H9 (cell line): ENCODE data around the gene B9D1. TPM values are rescaled to one million over a fixed set of nuclear protein-coding genes. Genes with fewer than 3 reads are reported as not detected.

Experiments
- DNase-seq: peaks from one replicate; pipeline ENCODE4 v3.0.0-alpha.2; 2017
- H2AFZ ChIP-seq: one replicate; pipeline ENCODE4 v1.6.1; 2013; ENCODE audit warnings: mild to moderate bottlenecking, low read length, control low read depth, moderate library complexity
- H2AK5ac ChIP-seq: 2 replicates; pipeline ENCODE4 v1.6.1; 2013; ENCODE audit warnings: low read length, control low read depth, mixed read lengths; ENCODE audit not compliant: insufficient read length
- H2BK120ac ChIP-seq: one replicate; pipeline ENCODE4 v1.6.1; 2013; ENCODE audit warnings: low read depth, mild to moderate bottlenecking, low read length, control low read depth, inconsistent platforms; ENCODE audit not compliant: poor library complexity, severe bottlenecking
- H2BK12ac ChIP-seq: 2 replicates; pipeline ENCODE4 v1.6.1; 2013; ENCODE audit warnings: low read length, control low read depth, mixed read lengths, low read depth; ENCODE audit not compliant: insufficient read length
- H2BK15ac ChIP-seq: 2 replicates; pipeline ENCODE4 v1.6.1; 2013; ENCODE audit warnings: low read depth, low read length, control low read depth
- H2BK20ac ChIP-seq: one replicate; pipeline ENCODE4 v1.6.1; 2013; ENCODE audit warnings: low read depth, mild to moderate bottlenecking, low read length, control low read depth, inconsistent platforms; ENCODE audit not compliant: poor library complexity, severe bottlenecking
- H2BK5ac ChIP-seq: 2 replicates; pipeline ENCODE4 v1.6.1; 2013; ENCODE audit warnings: low read length, control low read depth, mixed read lengths; ENCODE audit not compliant: insufficient read length
- H3K14ac ChIP-seq: 2 replicates; pipeline ENCODE4 v1.6.1; 2013; ENCODE audit warnings: low read length, control low read depth; ENCODE audit not compliant: insufficient read depth
- H3K18ac ChIP-seq: 2 replicates; pipeline ENCODE4 v1.6.1; 2013; ENCODE audit warnings: low read depth, mild to moderate bottlenecking, mixed read lengths, low read length, control low read depth; ENCODE audit not compliant: insufficient read length
- H3K23ac ChIP-seq: 2 replicates; pipeline ENCODE4 v1.6.1; 2013; ENCODE audit warnings: low read length, control low read depth, mixed read lengths, low read depth; ENCODE audit not compliant: insufficient read length
- H3K23me2 ChIP-seq: 2 replicates; pipeline ENCODE4 v1.6.1; 2013; ENCODE audit warnings: low read depth, mild to moderate bottlenecking, mixed read lengths, low read length, control low read depth; ENCODE audit not compliant: insufficient read length, poor library complexity, severe bottlenecking
- H3K27ac ChIP-seq: 2 replicates; pipeline ENCODE4 v1.5.1; 2013; ENCODE audit warnings: low read length, control low read depth, mixed read lengths, low read depth; ENCODE audit not compliant: insufficient read length
- H3K27me3 ChIP-seq: 2 replicates; pipeline ENCODE4 v1.6.1; 2013; ENCODE audit warnings: low read length, control low read depth, inconsistent platforms; ENCODE audit not compliant: insufficient read depth
- H3K4ac ChIP-seq: 2 replicates; pipeline ENCODE4 v1.6.1; 2013; ENCODE audit warnings: low read depth, mild to moderate bottlenecking, control low read depth, inconsistent platforms, low read length, moderate library complexity
- H3K4me1 ChIP-seq: 2 replicates; pipeline ENCODE4 v1.6.1; 2013; ENCODE audit warnings: low read length, control low read depth, inconsistent platforms; ENCODE audit not compliant: insufficient read depth
- H3K4me2 ChIP-seq: 2 replicates; pipeline ENCODE4 v1.6.1; 2013; ENCODE audit warnings: low read length, control low read depth, mixed read lengths; ENCODE audit not compliant: insufficient read length, insufficient read depth
- H3K56ac ChIP-seq: 2 replicates; pipeline ENCODE4 v1.6.1; 2013; ENCODE audit warnings: low read depth, mild to moderate bottlenecking, mixed read lengths, low read length, control low read depth; ENCODE audit not compliant: insufficient read length
- H3K79me1 ChIP-seq: 2 replicates; pipeline ENCODE4 v1.6.1; 2013; ENCODE audit warnings: low read depth, mild to moderate bottlenecking, moderate library complexity, low read length, control low read depth, inconsistent platforms; ENCODE audit not compliant: insufficient read depth, poor library complexity, severe bottlenecking
- H3K79me2 ChIP-seq: 2 replicates; pipeline ENCODE4 v1.6.1; 2013; ENCODE audit warnings: low read length, control low read depth, inconsistent platforms; ENCODE audit not compliant: insufficient read depth
- H3K9ac ChIP-seq: 2 replicates; pipeline ENCODE4 v1.6.1; 2013; ENCODE audit warnings: low read length, control low read depth, mixed read lengths; ENCODE audit not compliant: insufficient read length; ENCODE audit errors: extremely low read depth
- H3K9me3 ChIP-seq: one replicate; pipeline ENCODE4 v1.6.1; 2013; ENCODE audit warnings: low read depth, low read length, inconsistent platforms; ENCODE audit not compliant: control insufficient read depth
- H3T11ph ChIP-seq: one replicate; pipeline ENCODE4 v1.6.1; 2013; ENCODE audit warnings: mild to moderate bottlenecking, low read length, control low read depth, inconsistent platforms
- H4K20me1 ChIP-seq: one replicate; pipeline ENCODE4 v1.6.1; 2013; ENCODE audit not compliant: control insufficient read depth, insufficient read length, insufficient read depth
- H4K5ac ChIP-seq: 2 replicates; pipeline ENCODE4 v1.6.1; 2013; ENCODE audit warnings: low read depth, mild to moderate bottlenecking, mixed read lengths, low read length, control low read depth; ENCODE audit not compliant: insufficient read length
- H4K8ac ChIP-seq: replicated peaks from 2 replicates; pipeline ENCODE4 v1.6.1; 2013; ENCODE audit warnings: low read length, control low read depth, mixed read lengths, low read depth; ENCODE audit not compliant: insufficient read length
- H4K91ac ChIP-seq: 2 replicates; pipeline ENCODE4 v1.6.1; 2013; ENCODE audit warnings: low read depth, mild to moderate bottlenecking, moderate library complexity, mixed read lengths, low read length, control low read depth; ENCODE audit not compliant: insufficient read length
- H3K27ac Mint-ChIP-seq, 3 experiments: 2 replicates in 2 of 3; 3 replicates in 1 of 3; pipeline ENCODE4 v1.8.0; 2020 to 2021; ENCODE audit warnings: mixed read lengths in 3 of 3, mild to moderate bottlenecking in 1 of 3, moderate library complexity in 1 of 3
- H3K27me3 Mint-ChIP-seq: 2 replicates; pipeline ENCODE4 v1.8.0; 2021; ENCODE audit warnings: low read depth, mild to moderate bottlenecking, moderate library complexity, mixed read lengths
- H3K36me3 Mint-ChIP-seq, 3 experiments: 2 replicates in 2 of 3; 3 replicates in 1 of 3; pipeline ENCODE4 v1.8.0; 2020 to 2021; ENCODE audit warnings: low read depth in 3 of 3, mixed read lengths in 3 of 3; ENCODE audit not compliant: insufficient read depth in 1 of 3
- H3K4me1 Mint-ChIP-seq, 2 experiments: 2 replicates each; pipeline ENCODE4 v1.8.0; 2020; ENCODE audit warnings: mixed read lengths in 2 of 2
- H3K4me3 Mint-ChIP-seq, 2 experiments: 2 replicates in 1 of 2; 3 replicates in 1 of 2; pipeline ENCODE4 v1.8.0; 2020 to 2021; ENCODE audit warnings: mild to moderate bottlenecking in 2 of 2, mixed read lengths in 2 of 2, moderate library complexity in 1 of 2
- H3K9me3 Mint-ChIP-seq, 2 experiments: 2 replicates in 1 of 2; 3 replicates in 1 of 2; pipeline ENCODE4 v1.8.0; 2020; ENCODE audit warnings: mild to moderate bottlenecking in 2 of 2, mixed read lengths in 2 of 2, moderate library complexity in 1 of 2
- WGBS: extraction: QIAGEN DNeasy Blood & Tissue Kit; methylation state at CpG from one replicate; pipeline ENCODE4 v1.1.7; 2013; ENCODE audit warnings: missing lambda C conversion rate, low lambda C conversion rate, mixed read lengths; ENCODE audit not compliant: insufficient read length; ENCODE audit errors: extremely low coverage; 5-methylcytosine and 5-hydroxymethylcytosine counted together
- total RNA-seq: library from RNA; stranded (reverse); gene quantifications from 2 replicates; pipeline ENCODE4 v1.2.1, GENCODE V29; 2021
- TF ChIP-seq, protein P1 (sequence below): fragments of 200-600 bp; sonication (generic); conservative IDR thresholded peaks from 3 replicates; pipeline ENCODE4 v1.8.0; 2021; ENCODE audit warnings: antibody characterized with exemption, mild to moderate bottlenecking

B9D1 gene
- total RNA-seq, 1 experiment from 2014 or later, result 30.4 TPM

DNA sequence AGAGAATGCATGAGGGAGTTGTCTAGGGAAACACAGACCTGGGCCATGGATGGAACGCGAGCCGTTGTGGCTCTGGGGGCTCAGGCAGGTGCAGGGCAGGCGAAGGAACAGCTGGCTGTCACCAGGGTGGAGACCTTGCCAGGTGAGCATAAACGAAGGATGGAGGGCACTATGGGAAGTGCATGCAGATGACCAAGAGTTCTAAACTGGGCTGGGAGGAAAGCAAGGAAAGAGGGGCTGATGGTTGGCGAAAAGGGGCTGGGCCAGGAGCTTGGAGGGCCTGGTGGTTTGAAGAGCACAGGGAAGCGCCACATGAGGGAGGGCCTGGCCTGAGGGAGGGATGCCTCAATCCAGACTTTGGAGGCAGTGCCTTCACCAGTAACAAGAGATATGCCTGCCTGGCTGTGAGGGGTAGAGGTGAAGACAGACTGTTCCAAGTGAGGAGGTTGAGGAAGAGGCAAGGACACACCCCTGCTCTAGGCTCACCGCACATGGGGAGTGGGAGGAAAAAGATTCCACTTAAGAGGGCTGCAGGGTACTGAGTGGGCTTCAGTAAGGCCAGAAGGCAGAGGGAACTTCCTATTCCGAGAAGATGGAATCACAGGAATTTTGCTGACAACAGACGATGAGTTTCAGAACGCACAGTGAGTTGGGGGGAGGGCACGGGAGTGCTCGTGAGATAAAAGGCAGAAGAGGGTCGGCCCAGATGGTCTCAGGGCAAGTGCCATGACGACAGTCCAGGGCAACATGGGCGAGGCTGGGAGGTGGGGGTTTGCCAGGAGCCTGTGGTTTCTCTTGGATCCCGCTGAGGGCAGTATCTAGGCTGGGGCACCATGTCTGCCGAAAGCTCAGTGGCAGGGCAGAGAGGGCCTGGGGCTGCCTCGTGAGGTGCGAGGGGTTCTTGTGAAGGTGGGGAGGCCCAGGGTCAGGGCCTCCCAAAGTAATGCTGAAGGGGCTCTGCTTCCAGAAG, 20.6 kb downstream of the B9D1 start:
- Histone ChIP-seq H4K5ac (no peak overlapping the region), H3K4me1 (peaks cover 7% of the 10 kb centered on the region; the same call in 1 of the 2 replicates), H3K9me3 (no peaks in the 10 kb centered on the region), H3K4ac (no peak overlapping the region), H3K79me1 (no peaks in the 10 kb centered on the region), H3K14ac (no peak overlapping the region), H3K23me2 (no peaks in the 10 kb centered on the region), H3K79me2 (no peaks in the 10 kb centered on the region), H4K8ac (no peak overlapping the region), H4K91ac (no peak overlapping the region), H3K27ac (no peak overlapping the region), H2BK15ac (no peak overlapping the region), H2AK5ac (no peak overlapping the region), H3K4me2 (no peak overlapping the region), H2AFZ (no peak overlapping the region), H3K27me3 (no peaks in the 10 kb centered on the region), H4K20me1 (peaks cover 2% of the 10 kb centered on the region), H2BK12ac (no peak overlapping the region), H2BK120ac (no peak overlapping the region), H3K56ac (no peak overlapping the region), H2BK20ac (no peak overlapping the region), H3K23ac (no peak overlapping the region), H3K9ac (no peak overlapping the region), H3T11ph (no peak overlapping the region), H2BK5ac (no peak overlapping the region), H3K18ac (no peak overlapping the region)
- TF ChIP-seq, protein P1, sequence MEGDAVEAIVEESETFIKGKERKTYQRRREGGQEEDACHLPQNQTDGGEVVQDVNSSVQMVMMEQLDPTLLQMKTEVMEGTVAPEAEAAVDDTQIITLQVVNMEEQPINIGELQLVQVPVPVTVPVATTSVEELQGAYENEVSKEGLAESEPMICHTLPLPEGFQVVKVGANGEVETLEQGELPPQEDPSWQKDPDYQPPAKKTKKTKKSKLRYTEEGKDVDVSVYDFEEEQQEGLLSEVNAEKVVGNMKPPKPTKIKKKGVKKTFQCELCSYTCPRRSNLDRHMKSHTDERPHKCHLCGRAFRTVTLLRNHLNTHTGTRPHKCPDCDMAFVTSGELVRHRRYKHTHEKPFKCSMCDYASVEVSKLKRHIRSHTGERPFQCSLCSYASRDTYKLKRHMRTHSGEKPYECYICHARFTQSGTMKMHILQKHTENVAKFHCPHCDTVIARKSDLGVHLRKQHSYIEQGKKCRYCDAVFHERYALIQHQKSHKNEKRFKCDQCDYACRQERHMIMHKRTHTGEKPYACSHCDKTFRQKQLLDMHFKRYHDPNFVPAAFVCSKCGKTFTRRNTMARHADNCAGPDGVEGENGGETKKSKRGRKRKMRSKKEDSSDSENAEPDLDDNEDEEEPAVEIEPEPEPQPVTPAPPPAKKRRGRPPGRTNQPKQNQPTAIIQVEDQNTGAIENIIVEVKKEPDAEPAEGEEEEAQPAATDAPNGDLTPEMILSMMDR, result no peak
- Mint-ChIP-seq H3K27ac (peak overlapping the region in 2 of 3 experiments; percentile 42 to 59; a peak in 4 of 7 replicates), H3K4me3 (no peak overlapping the region; a peak in 1 of 5 replicates), H3K9me3 (no peaks in the 10 kb centered on the region), H3K36me3 (peaks cover 6 to 9% (median 8%) of the 10 kb centered on the region in 3 experiments; a peak in 6 of 7 replicates), H3K27me3 (peaks cover 2% of the 10 kb centered on the region; the same call in 1 of the 2 replicates), H3K4me1 (peaks cover 35 to 40% of the 10 kb centered on the region in 2 experiments)
- no CpG with 5 or more reads among the region's 20 CpGs for WGBS
- DNase-seq, result peak; percentile 50
